Measurements from ENCODE around the gene TFAP2A.

Gene TFAP2A

GRCh38 chr6:10431423-10432164 is 16.7 kb upstream of the TFAP2A start:
- TF ChIP-seq TAF1 (IDR thresholded peaks at IDR 0.05; ENCODE audit: low read depth, low read length) (no peak), POLR2A (IDR thresholded peaks at IDR 0.05; ENCODE audit: low read depth, low read length) (no peak), SPI1 (IDR thresholded peaks at IDR 0.05; ENCODE audit: low read depth, low read length) (no peak), POU2F2 (IDR thresholded peaks at IDR 0.05; ENCODE audit: low read depth, low read length) (no peak), PAX5 (IDR thresholded peaks at IDR 0.05; ENCODE audit: insufficient read depth, low read length, severe bottlenecking) (no peak), POLR2AphosphoS5 (IDR thresholded peaks at IDR 0.05; ENCODE audit: low read depth, low read length) (no peak)
- no peak for DNase-seq (ENCODE audit: insufficient read length, low spot score)
- no peak for FAIRE-seq

DNA sequence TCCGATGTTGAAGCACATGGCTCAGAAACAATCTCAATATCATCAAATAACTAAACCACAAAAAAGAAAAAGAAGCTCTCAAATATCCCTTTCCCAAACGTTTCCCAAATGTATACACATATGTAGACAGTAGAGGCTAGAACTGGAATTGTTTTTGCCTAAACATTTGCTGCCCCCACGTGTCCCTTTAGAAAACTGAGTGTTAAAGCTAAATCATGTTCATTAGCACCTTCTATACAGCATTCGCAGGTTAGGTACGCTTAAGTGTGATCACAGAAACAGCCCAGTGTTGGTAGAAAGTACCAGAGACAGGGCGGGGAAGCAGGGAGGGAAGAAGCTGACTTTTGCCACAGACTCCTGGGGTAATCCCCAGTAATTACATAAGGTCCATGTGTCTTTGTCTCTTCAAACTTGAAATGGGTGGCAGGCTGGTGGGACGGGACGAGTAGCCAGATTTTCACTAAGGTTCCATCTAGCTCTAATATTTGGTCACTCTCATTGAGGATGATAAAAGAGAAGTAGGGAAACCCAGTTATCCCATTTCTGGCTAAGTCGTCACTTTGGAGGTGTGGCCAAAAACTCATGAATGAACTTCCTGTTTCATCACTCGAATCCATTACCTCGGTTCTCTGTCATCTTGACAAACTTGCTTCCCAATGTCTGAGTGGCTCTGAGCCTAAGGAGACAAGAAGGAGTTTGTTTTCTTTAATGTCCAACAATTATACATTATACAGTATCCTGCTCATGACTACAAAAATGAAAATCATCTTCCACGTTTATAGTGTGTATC is 15.0 kb upstream of the TFAP2A start:
- peak; percentile 52 for FAIRE-seq
- TF ChIP-seq POU2F2 (IDR thresholded peaks at IDR 0.05; ENCODE audit: low read depth, low read length), result no peak
- no peak for TF ChIP-seq POLR2A (IDR thresholded peaks at IDR 0.05; ENCODE audit: low read depth, low read length)
- no peak for TF ChIP-seq SPI1 (IDR thresholded peaks at IDR 0.05; ENCODE audit: low read depth, low read length)
- no peak for TF ChIP-seq TAF1 (IDR thresholded peaks at IDR 0.05; ENCODE audit: low read depth, low read length)
- no peak for DNase-seq (ENCODE audit: insufficient read length, low spot score)

GRCh38 chr6:10426781-10427279 is 12.0 kb upstream of the TFAP2A start:
- no peak for DNase-seq (ENCODE audit: insufficient read length, low spot score)
- TF ChIP-seq POLR2A (IDR thresholded peaks at IDR 0.05; ENCODE audit: low read depth, low read length) (no peak), SPI1 (IDR thresholded peaks at IDR 0.05; ENCODE audit: low read depth, low read length) (no peak), POLR2AphosphoS5 (IDR thresholded peaks at IDR 0.05; ENCODE audit: low read depth, low read length) (no peak), TAF1 (IDR thresholded peaks at IDR 0.05; ENCODE audit: low read depth, low read length) (no peak)
- no peak for FAIRE-seq

DNA sequence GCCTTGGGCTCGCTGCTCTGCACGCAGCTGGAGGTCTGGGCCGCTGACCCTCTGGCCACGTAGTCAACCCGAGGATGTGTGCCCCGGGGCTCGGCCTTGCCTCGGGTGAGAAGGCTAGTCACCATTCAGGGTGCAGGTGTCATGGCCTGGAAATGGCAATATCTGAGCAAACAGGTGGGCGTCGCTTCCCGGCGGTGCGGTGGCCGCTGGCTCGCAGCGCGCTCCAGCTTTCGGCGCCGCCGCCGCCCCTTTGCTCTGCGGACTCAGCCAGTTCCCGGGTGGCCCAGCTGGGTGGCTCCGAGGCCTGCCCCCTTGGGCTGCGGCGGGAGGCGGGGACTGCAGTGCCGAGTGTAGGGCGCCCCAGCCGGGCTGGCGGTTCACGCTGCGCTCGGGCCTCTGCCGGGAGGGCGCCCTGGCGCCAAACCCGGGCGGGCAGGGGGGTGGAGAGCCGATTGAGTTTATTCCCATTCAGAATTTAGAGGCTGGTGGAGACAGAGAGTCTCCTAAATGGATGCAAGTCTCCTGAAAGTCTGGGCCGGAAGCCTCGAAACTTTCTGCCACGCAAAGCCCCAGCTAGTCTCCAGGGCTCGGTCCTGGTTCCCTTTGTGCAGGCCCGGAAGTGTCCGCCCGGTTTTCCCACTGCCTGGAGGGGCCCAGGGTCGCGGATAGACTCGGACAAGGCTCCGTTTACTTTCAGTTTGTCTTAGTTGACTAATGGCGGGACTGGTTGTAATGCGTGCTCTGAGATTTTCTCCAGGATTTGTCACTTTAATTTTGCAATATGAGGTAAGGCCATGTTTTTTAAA is 11.3 kb upstream of the TFAP2A start:
- DNase-seq (ENCODE audit: insufficient read length, low spot score) (no peak), FAIRE-seq (no peak)
- TF ChIP-seq SPI1 (IDR thresholded peaks at IDR 0.05; ENCODE audit: low read depth, low read length), result no peak

- FAIRE-seq, result no peak
- no peak for DNase-seq (ENCODE audit: insufficient read length, low spot score)
- TF ChIP-seq POLR2A (IDR thresholded peaks at IDR 0.05; ENCODE audit: low read depth, low read length), result no peak
- TF ChIP-seq SPI1 (IDR thresholded peaks at IDR 0.05; ENCODE audit: low read depth, low read length), result no peak
- no peak for TF ChIP-seq POU2F2 (IDR thresholded peaks at IDR 0.05; ENCODE audit: low read depth, low read length)
- TF ChIP-seq PAX5 (IDR thresholded peaks at IDR 0.05; ENCODE audit: insufficient read depth, low read length, severe bottlenecking), result no peak
- no peak for TF ChIP-seq TAF1 (IDR thresholded peaks at IDR 0.05; ENCODE audit: low read depth, low read length)
- TF ChIP-seq POLR2AphosphoS5 (IDR thresholded peaks at IDR 0.05; ENCODE audit: low read depth, low read length), result no peak
These were observed 10.5 kb upstream of the TFAP2A start for GRCh38 chr6:10425176-10425974.

DNA sequence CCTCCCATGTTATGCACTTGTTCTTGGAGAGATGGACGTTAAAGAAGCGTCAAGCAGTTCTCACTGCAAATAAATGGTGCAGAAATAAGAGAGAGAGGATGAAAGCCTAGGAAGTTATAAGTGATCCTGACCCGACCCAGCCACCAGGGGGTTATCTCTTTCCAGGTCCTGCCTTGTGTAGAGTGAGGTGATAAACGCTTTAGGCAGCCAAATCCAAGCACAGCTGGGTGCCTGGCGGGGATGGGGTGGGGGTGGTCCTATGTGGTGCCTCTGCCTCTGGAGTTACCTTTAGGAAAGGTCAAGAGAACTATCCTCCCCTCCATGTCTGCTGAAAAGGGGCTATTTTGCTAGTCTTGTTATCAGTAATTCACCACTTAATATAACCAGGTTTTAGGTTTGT is 9.2 kb upstream of the TFAP2A start:
- no peak for FAIRE-seq
- DNase-seq (ENCODE audit: insufficient read length, low spot score), result no peak
- no peak for TF ChIP-seq TAF1 (IDR thresholded peaks at IDR 0.05; ENCODE audit: low read depth, low read length)
- TF ChIP-seq POLR2A (IDR thresholded peaks at IDR 0.05; ENCODE audit: low read depth, low read length), result no peak
- no peak for TF ChIP-seq POU2F2 (IDR thresholded peaks at IDR 0.05; ENCODE audit: low read depth, low read length)
- TF ChIP-seq PAX5 (IDR thresholded peaks at IDR 0.05; ENCODE audit: insufficient read depth, low read length, severe bottlenecking), result no peak
- TF ChIP-seq SPI1 (IDR thresholded peaks at IDR 0.05; ENCODE audit: low read depth, low read length), result no peak
- no peak for TF ChIP-seq POLR2AphosphoS5 (IDR thresholded peaks at IDR 0.05; ENCODE audit: low read depth, low read length)

DNA sequence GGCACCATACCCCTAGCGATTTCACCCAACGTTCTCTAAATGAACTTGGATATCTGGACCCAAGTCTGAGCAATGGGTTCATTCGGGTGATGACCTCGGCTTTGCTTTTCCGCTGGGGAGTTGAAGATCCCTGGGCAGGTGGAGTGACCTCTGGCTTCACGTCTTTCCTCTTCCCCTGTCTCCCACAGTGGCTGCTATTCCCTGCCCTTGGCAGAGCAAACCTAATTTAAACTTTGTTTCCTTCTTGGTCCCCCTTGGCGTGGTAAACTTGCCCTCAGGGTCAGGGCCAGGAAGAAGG is 7.8 kb upstream of the TFAP2A start:
- FAIRE-seq, result no peak
- DNase-seq (ENCODE audit: insufficient read length, low spot score), result no peak
- no peak for TF ChIP-seq POU2F2 (IDR thresholded peaks at IDR 0.05; ENCODE audit: low read depth, low read length)
- no peak for TF ChIP-seq TAF1 (IDR thresholded peaks at IDR 0.05; ENCODE audit: low read depth, low read length)
- TF ChIP-seq POLR2AphosphoS5 (IDR thresholded peaks at IDR 0.05; ENCODE audit: low read depth, low read length), result no peak
- no peak for TF ChIP-seq PAX5 (IDR thresholded peaks at IDR 0.05; ENCODE audit: insufficient read depth, low read length, severe bottlenecking)
- TF ChIP-seq POLR2A (IDR thresholded peaks at IDR 0.05; ENCODE audit: low read depth, low read length), result no peak
- TF ChIP-seq SPI1 (IDR thresholded peaks at IDR 0.05; ENCODE audit: low read depth, low read length), result no peak

- no peak for DNase-seq (ENCODE audit: insufficient read length, low spot score)
- FAIRE-seq, result no peak
- no peak for TF ChIP-seq POU2F2 (IDR thresholded peaks at IDR 0.05; ENCODE audit: low read depth, low read length)
- no peak for TF ChIP-seq PAX5 (IDR thresholded peaks at IDR 0.05; ENCODE audit: insufficient read depth, low read length, severe bottlenecking)
- no peak for TF ChIP-seq SPI1 (IDR thresholded peaks at IDR 0.05; ENCODE audit: low read depth, low read length)
- no peak for TF ChIP-seq POLR2AphosphoS5 (IDR thresholded peaks at IDR 0.05; ENCODE audit: low read depth, low read length)
- no peak for TF ChIP-seq POLR2A (IDR thresholded peaks at IDR 0.05; ENCODE audit: low read depth, low read length)
- no peak for TF ChIP-seq TAF1 (IDR thresholded peaks at IDR 0.05; ENCODE audit: low read depth, low read length)
These were observed 7.3 kb upstream of the TFAP2A start for GRCh38 chr6:10421921-10422736.
